HEK293 (cell line): ENCODE results near the gene OR6A2.

Experiments used
- CTCF ChIA-PET: fragments of 350-600 bp; formaldehyde crosslinking; extraction: SDS; loops from one replicate; lab custom pipeline; 2021; ENCODE audit warnings: antibody characterized with exemption; lab: Yijun Ruan, JAX
- POLR2A ChIA-PET: fragments of 300-600 bp; formaldehyde crosslinking; extraction: SDS; loops from one replicate; lab custom pipeline; 2020; ENCODE audit warnings: antibody characterized with exemption, inconsistent platforms; lab: Yijun Ruan, JAX
- H3K27ac ChIP-seq: fragments of 200-500 bp; sonication (Bioruptor generic); 2 replicates; pipeline ENCODE4 v1.5.1; 2014; ENCODE audit warnings: low read depth, low read length, control low read depth, inconsistent platforms; ENCODE audit errors: extremely low read depth
- H3K36me3 ChIP-seq, 2 experiments: fragments of 200-500 bp in 1 of 2; sonication (Bioruptor generic) in 1 of 2; 1 replicate in 1 of 2; 2 replicates in 1 of 2; pipeline ENCODE4 v1.5.1; 2014 to 2017; ENCODE audit warnings: inconsistent platforms in 2 of 2, low read length in 2 of 2; ENCODE audit not compliant: control insufficient read depth in 2 of 2, insufficient read depth in 1 of 2
- H3K4me1 ChIP-seq: fragments of 200-500 bp; sonication (Bioruptor generic); 2 replicates; pipeline ENCODE4 v1.5.1; 2014; ENCODE audit warnings: mild to moderate bottlenecking, low read length, inconsistent platforms; ENCODE audit not compliant: control insufficient read depth, insufficient read depth
- H3K4me3 ChIP-seq: 2 replicates; pipeline ENCODE4 v1.5.1; 2011; ENCODE audit warnings: low read depth, mild to moderate bottlenecking, control low read depth, low read length, moderate library complexity
- H3K9me3 ChIP-seq: fragments of 200-500 bp; sonication (Bioruptor generic); 2 replicates; pipeline ENCODE4 v1.5.1; 2014; ENCODE audit warnings: low read depth, low read length, inconsistent platforms; ENCODE audit not compliant: control insufficient read depth, insufficient read depth
- IKZF3 ChIP-seq: fragments of 450-650 bp; IDR thresholded peaks from 2 replicates; pipeline ENCODE4 v1.5.0; 2018; ENCODE audit warnings: missing biosample characterization, mild to moderate bottlenecking, missing genetic modification characterization, moderate library complexity
- KLF7 ChIP-seq: fragments of 450-650 bp; formaldehyde crosslinking; IDR thresholded peaks from 2 replicates; pipeline ENCODE4 v1.5.1; 2016; ENCODE audit warnings: missing biosample characterization, missing genetic modification characterization, borderline replicate concordance
- MZF1 ChIP-seq: fragments of 450-650 bp; formaldehyde crosslinking; IDR thresholded peaks from 2 replicates; pipeline ENCODE4 v1.5.1; 2017; ENCODE audit warnings: missing biosample characterization, missing genetic modification characterization, borderline replicate concordance
- RBAK ChIP-seq: fragments of 450-650 bp; formaldehyde crosslinking; IDR thresholded peaks from 2 replicates; pipeline ENCODE4 v1.5.1; 2016; ENCODE audit warnings: missing biosample characterization, missing genetic modification characterization
- SALL2 ChIP-seq: fragments of 450-650 bp; formaldehyde crosslinking; IDR thresholded peaks from 2 replicates; pipeline ENCODE4 v1.5.0; 2017; ENCODE audit warnings: missing biosample characterization, mild to moderate bottlenecking, missing genetic modification characterization, borderline replicate concordance
- SP3 ChIP-seq: fragments of 450-650 bp; formaldehyde crosslinking; IDR thresholded peaks from 2 replicates; pipeline ENCODE4 v1.5.1; 2016; ENCODE audit warnings: missing biosample characterization, missing genetic modification characterization
- ZBTB7A ChIP-seq: fragments of 450-650 bp; formaldehyde crosslinking; IDR thresholded peaks from 2 replicates; pipeline ENCODE4 v1.5.1; 2016; ENCODE audit warnings: low read depth, missing biosample characterization, missing genetic modification characterization
- ZFP69B ChIP-seq: fragments of 450-650 bp; formaldehyde crosslinking; IDR thresholded peaks from 2 replicates; pipeline ENCODE4 v1.5.1; 2016; ENCODE audit warnings: missing biosample characterization, missing genetic modification characterization
- ZNF10 ChIP-seq: fragments of 450-650 bp; formaldehyde crosslinking; IDR thresholded peaks from 2 replicates; pipeline ENCODE4 v1.5.1; 2017; ENCODE audit warnings: missing biosample characterization, missing genetic modification characterization
- ZNF132 ChIP-seq: fragments of 450-650 bp; formaldehyde crosslinking; IDR thresholded peaks from 2 replicates; pipeline ENCODE4 v1.5.1; 2017; ENCODE audit warnings: missing biosample characterization, missing genetic modification characterization, borderline replicate concordance
- ZNF133 ChIP-seq: fragments of 450-650 bp; formaldehyde crosslinking; IDR thresholded peaks from 2 replicates; pipeline ENCODE4 v1.5.1; 2016; ENCODE audit warnings: missing biosample characterization, missing genetic modification characterization
- ZNF146 ChIP-seq: fragments of 450-650 bp; formaldehyde crosslinking; IDR thresholded peaks from 2 replicates; pipeline ENCODE4 v1.5.1; 2016; ENCODE audit warnings: missing biosample characterization, missing genetic modification characterization
- ZNF16 ChIP-seq: fragments of 450-650 bp; formaldehyde crosslinking; IDR thresholded peaks from 2 replicates; pipeline ENCODE4 v1.5.1; 2016; ENCODE audit warnings: low read depth, missing biosample characterization, missing genetic modification characterization
- ZNF175 ChIP-seq: fragments of 450-650 bp; formaldehyde crosslinking; IDR thresholded peaks from 2 replicates; pipeline ENCODE4 v1.5.1; 2016; ENCODE audit warnings: missing biosample characterization, missing genetic modification characterization
- ZNF19 ChIP-seq: fragments of 450-650 bp; formaldehyde crosslinking; IDR thresholded peaks from 2 replicates; pipeline ENCODE4; 2016; ENCODE audit warnings: missing biosample characterization, missing genetic modification characterization, low read depth
- ZNF211 ChIP-seq: fragments of 450-650 bp; formaldehyde crosslinking; IDR thresholded peaks from 2 replicates; pipeline ENCODE4 v1.5.1; 2016; ENCODE audit warnings: low read depth, missing biosample characterization, missing genetic modification characterization
- ZNF214 ChIP-seq: fragments of 450-650 bp; formaldehyde crosslinking; IDR thresholded peaks from 2 replicates; pipeline ENCODE4 v1.5.1; 2017; ENCODE audit warnings: missing biosample characterization, mild to moderate bottlenecking, missing genetic modification characterization, borderline replicate concordance
- ZNF223 ChIP-seq: fragments of 450-650 bp; formaldehyde crosslinking; IDR thresholded peaks from 2 replicates; pipeline ENCODE4 v1.5.1; 2016; ENCODE audit warnings: missing biosample characterization, missing genetic modification characterization
- ZNF354C ChIP-seq: fragments of 450-650 bp; formaldehyde crosslinking; IDR thresholded peaks from 2 replicates; pipeline ENCODE4 v1.5.1; 2016; ENCODE audit warnings: missing biosample characterization, missing genetic modification characterization, low read depth, borderline replicate concordance
- ZNF473 ChIP-seq: fragments of 450-650 bp; formaldehyde crosslinking; IDR thresholded peaks from 2 replicates; pipeline ENCODE4 v1.5.1; 2017; ENCODE audit warnings: missing biosample characterization, missing genetic modification characterization
- ZNF548 ChIP-seq: fragments of 450-650 bp; formaldehyde crosslinking; IDR thresholded peaks from 2 replicates; pipeline ENCODE4 v1.5.1; 2016; ENCODE audit warnings: missing biosample characterization, missing genetic modification characterization
- ZNF660 ChIP-seq: fragments of 450-650 bp; IDR thresholded peaks from 2 replicates; pipeline ENCODE4 v1.5.1; 2018; ENCODE audit warnings: missing biosample characterization, mild to moderate bottlenecking, missing genetic modification characterization
- ZNF707 ChIP-seq: fragments of 450-650 bp; formaldehyde crosslinking; IDR thresholded peaks from 2 replicates; pipeline ENCODE4 v1.5.1; 2016; ENCODE audit warnings: missing biosample characterization, missing genetic modification characterization
- ZNF76 ChIP-seq: fragments of 450-650 bp; formaldehyde crosslinking; IDR thresholded peaks from 2 replicates; pipeline ENCODE4; 2016; ENCODE audit warnings: low read depth, missing biosample characterization, missing genetic modification characterization, borderline replicate concordance
- ZNF830 ChIP-seq: fragments of 450-650 bp; IDR thresholded peaks from 2 replicates; pipeline ENCODE4 v1.5.0; 2018; ENCODE audit warnings: missing biosample characterization, missing genetic modification characterization, low read depth, mild to moderate bottlenecking, moderate library complexity
- TF ChIP-seq, protein P1 (sequence below): sonication (generic); formaldehyde crosslinking; IDR thresholded peaks from 2 replicates; pipeline ENCODE4 v1.8.1; 2022; ENCODE audit warnings: mild to moderate bottlenecking, moderate library complexity, missing genetic modification reagents
- TF ChIP-seq, protein P2 (sequence below): fragments of 450-650 bp; formaldehyde crosslinking; IDR thresholded peaks from 2 replicates; pipeline ENCODE4 v1.5.1; 2016; ENCODE audit warnings: missing biosample characterization, missing genetic modification characterization
- TF ChIP-seq, protein P3 (sequence below): fragments of 450-650 bp; formaldehyde crosslinking; IDR thresholded peaks from 2 replicates; pipeline ENCODE4 v1.5.1; 2016; ENCODE audit warnings: missing biosample characterization, missing genetic modification characterization

OR6A2 gene

GRCh38 chr11:6794639-6795038 is 4.8 kb downstream of the OR6A2 start:
- no peak overlapping the region for H3K4me3 ChIP-seq
- H3K36me3 ChIP-seq = no peaks in the 10 kb centered on the region
- no peaks in the 10 kb centered on the region for H3K9me3 ChIP-seq
- TF ChIP-seq, protein P1, sequence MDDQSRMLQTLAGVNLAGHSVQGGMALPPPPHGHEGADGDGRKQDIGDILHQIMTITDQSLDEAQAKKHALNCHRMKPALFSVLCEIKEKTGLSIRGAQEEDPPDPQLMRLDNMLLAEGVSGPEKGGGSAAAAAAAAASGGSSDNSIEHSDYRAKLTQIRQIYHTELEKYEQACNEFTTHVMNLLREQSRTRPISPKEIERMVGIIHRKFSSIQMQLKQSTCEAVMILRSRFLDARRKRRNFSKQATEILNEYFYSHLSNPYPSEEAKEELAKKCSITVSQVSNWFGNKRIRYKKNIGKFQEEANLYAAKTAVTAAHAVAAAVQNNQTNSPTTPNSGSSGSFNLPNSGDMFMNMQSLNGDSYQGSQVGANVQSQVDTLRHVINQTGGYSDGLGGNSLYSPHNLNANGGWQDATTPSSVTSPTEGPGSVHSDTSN (CRISPR knock-in tag) = no peak
- TF ChIP-seq ZNF211 (tag by site-specific recombination) (no peak), ZNF223 (tag by site-specific recombination) (no peak), ZNF214 (tag by site-specific recombination) (no peak), SALL2 (tag by site-specific recombination) (no peak), ZNF16 (tag by site-specific recombination) (no peak), ZFP69B (tag by site-specific recombination) (no peak), ZNF707 (tag by site-specific recombination) (no peak), ZBTB7A (no peak), IKZF3 (tag by site-specific recombination) (no peak), KLF7 (tag by site-specific recombination) (no peak), ZNF19 (tag by site-specific recombination) (no peak)
- H3K4me1 ChIP-seq = no peaks in the 10 kb centered on the region
- POLR2A ChIA-PET = no interaction called here
- H3K27ac ChIP-seq = no peak overlapping the region
- CTCF ChIA-PET = interaction anchor here (0.8 to 2.1 kb wide), 2 partner anchors 18 kb away, joined by 3 to 7 read pairs; no protein-coding TSS in a partner anchor

DNA sequence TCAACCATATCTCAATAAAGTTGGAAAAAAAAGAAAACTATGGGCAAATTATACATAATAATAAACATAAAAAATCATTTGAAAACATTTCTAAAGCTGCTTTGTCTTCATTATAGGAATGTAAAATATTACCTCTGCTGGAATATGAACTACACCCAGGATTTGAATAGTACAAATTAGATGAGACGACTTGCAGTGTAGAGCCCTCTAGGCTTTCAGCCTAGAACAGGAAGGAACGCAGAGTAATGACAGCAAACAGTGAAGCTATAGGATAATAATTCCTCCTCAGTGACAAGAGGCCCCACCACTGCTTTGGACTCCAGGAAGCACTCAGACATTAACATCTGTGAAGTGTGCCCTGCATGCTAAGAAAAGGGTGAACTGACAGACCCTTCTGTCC is 8.9 kb downstream of the OR6A2 start:
- POLR2A ChIA-PET = no interaction called here
- Histone ChIP-seq H3K9me3 (no peaks in the 10 kb centered on the region), H3K36me3 (no peaks in the 10 kb centered on the region), H3K4me1 (no peaks in the 10 kb centered on the region), H3K4me3 (no peak overlapping the region), H3K27ac (no peak overlapping the region)
- TF ChIP-seq KLF7 (tag by site-specific recombination) (no peak), ZNF133 (tag by site-specific recombination) (no peak)
- TF ChIP-seq, protein P2, sequence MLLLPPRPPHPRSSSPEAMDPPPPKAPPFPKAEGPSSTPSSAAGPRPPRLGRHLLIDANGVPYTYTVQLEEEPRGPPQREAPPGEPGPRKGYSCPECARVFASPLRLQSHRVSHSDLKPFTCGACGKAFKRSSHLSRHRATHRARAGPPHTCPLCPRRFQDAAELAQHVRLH (tag by site-specific recombination) = no peak
- CTCF ChIA-PET = interaction anchor here (0.8 to 1.8 kb wide), 5 partner anchors 12 to 53 kb away, joined by 3 to 9 read pairs (median 4); no protein-coding TSS in a partner anchor

- H3K36me3 ChIP-seq = no peaks in the 10 kb centered on the region
- CTCF ChIA-PET = interaction anchor here (0.6 kb wide), 1 partner anchor 912 kb away, joined by 3 read pairs; no protein-coding TSS in a partner anchor
- H3K4me3 ChIP-seq = no peak within 1 kb of the TSS
- no peak for TF ChIP-seq ZNF76
- TF ChIP-seq RBAK (tag by site-specific recombination) = no peak
- no peak for TF ChIP-seq ZNF354C (tag by site-specific recombination)
- TF ChIP-seq ZNF132 (tag by site-specific recombination) = no peak
- TF ChIP-seq, protein P3, sequence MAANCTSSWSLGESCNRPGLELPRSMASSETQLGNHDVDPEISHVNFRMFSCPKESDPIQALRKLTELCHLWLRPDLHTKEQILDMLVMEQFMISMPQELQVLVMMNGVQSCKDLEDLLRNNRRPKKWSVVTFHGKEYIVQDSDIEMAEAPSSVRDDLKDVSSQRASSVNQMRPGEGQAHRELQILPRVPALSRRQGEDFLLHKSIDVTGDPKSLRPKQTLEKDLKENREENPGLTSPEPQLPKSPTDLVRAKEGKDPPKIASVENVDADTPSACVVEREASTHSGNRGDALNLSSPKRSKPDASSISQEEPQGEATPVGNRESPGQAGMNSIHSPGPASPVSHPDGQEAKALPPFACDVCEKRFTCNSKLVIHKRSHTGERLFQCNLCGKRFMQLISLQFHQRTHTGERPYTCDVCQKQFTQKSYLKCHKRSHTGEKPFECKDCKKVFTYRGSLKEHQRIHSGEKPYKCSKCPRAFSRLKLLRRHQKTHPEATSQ (tag by site-specific recombination) = no peak
- no peak for TF ChIP-seq ZNF548 (tag by site-specific recombination)
- TF ChIP-seq ZNF146 (tag by site-specific recombination) = no peak
- no peak for TF ChIP-seq ZNF175 (tag by site-specific recombination)
- no peak for TF ChIP-seq ZNF830 (tag by site-specific recombination)
- TF ChIP-seq ZNF660 (tag by site-specific recombination) = no peak
- TF ChIP-seq ZNF473 (tag by site-specific recombination) = no peak
- TF ChIP-seq MZF1 (tag by site-specific recombination) = no peak
- TF ChIP-seq ZNF10 (tag by site-specific recombination) = no peak
- TF ChIP-seq SP3 (tag by site-specific recombination) = no peak
- POLR2A ChIA-PET = no interaction called here
- H3K27ac ChIP-seq = no peak within 1 kb of the TSS
- H3K4me1 ChIP-seq = no peaks in the 10 kb centered on the region
- H3K9me3 ChIP-seq = no peaks in the 10 kb centered on the region
These were observed 16.8 kb downstream of the OR6A2 start, which contains the start of gene OR2AG1 for GRCh38 chr11:6782720-6783119. TSS of gene OR2AG1 (plus strand) at chr11:6783020. CDS start at chr11:6785038, 2,018 bp downstream.
